GM12874 (cell line): ENCODE measurements around the gene CACNA1A.

ENCODE experiments used
- TF ChIP-seq, protein P1 (sequence below): IDR thresholded peaks from 2 replicates; pipeline ENCODE4 v1.5.1; 2011; ENCODE audit warnings: low read depth, mild to moderate bottlenecking, control low read depth, low read length, moderate library complexity; ENCODE audit not compliant: insufficient read depth

The CACNA1A gene

DNA sequence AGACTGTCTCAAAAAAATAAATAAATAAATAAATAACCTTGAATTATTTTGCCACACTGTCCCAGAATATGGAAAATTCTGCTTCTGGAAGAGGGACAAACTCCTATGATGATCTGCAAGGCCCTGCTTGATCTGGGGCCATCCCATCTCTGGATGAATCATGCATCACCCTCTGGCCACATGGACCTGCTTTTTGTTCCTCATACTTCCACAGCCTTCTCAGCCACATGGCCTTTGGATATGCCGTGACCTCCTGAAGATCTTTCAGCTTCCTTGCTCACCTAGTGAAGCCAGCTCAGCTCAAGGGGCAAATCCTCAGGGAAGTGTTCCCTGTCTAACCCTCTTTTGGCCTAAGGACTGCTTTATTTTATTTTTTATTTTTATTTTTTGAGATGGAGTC, 345.7 kb downstream of the CACNA1A start:
- TF ChIP-seq, protein P1, sequence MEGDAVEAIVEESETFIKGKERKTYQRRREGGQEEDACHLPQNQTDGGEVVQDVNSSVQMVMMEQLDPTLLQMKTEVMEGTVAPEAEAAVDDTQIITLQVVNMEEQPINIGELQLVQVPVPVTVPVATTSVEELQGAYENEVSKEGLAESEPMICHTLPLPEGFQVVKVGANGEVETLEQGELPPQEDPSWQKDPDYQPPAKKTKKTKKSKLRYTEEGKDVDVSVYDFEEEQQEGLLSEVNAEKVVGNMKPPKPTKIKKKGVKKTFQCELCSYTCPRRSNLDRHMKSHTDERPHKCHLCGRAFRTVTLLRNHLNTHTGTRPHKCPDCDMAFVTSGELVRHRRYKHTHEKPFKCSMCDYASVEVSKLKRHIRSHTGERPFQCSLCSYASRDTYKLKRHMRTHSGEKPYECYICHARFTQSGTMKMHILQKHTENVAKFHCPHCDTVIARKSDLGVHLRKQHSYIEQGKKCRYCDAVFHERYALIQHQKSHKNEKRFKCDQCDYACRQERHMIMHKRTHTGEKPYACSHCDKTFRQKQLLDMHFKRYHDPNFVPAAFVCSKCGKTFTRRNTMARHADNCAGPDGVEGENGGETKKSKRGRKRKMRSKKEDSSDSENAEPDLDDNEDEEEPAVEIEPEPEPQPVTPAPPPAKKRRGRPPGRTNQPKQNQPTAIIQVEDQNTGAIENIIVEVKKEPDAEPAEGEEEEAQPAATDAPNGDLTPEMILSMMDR: no peak

DNA sequence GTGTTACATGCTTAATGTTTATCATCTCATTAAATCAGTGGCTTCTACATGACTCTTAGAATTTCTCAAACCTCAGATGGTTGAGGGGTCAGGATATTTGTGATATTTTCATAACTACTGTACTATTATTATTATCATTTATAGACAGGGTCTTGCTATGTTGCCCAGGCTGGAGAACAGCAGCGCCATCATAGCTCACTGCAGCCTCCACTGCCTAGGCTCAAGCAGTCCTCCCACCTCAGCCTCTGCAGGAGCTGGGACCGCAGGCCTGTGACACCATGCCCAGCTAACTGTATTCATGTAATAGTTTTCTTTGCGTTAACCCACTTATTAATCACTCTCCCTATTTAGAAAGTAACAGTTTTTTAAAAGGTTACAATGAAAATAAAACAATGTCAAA, 346.6 kb downstream of the CACNA1A start:
- TF ChIP-seq, protein P1: no peak
